OCI-LY1 (cell line): ENCODE results near the gene CAPN11.

Experiments
- CTCF ChIP-seq: fragments of 200-600 bp; sonication (generic), shearing (Covaris generic); IDR thresholded peaks from 2 replicates; pipeline ENCODE4 v1.5.1; 2017; ENCODE audit warnings: mild to moderate bottlenecking, antibody characterized with exemption, low read length, moderate library complexity, mixed read lengths
- EZH2 ChIP-seq: fragments of 200-600 bp; sonication (generic), shearing (Covaris generic); IDR thresholded peaks from 2 replicates; pipeline ENCODE4 v1.8.0; 2017; ENCODE audit warnings: borderline replicate concordance, mixed run types, mild to moderate bottlenecking, antibody characterized with exemption, low read length, moderate library complexity, mixed read lengths

- no peak for TF ChIP-seq CTCF
- TF ChIP-seq EZH2 = no peak
Measured at GRCh38 chr6:44226368-44227147, 67.9 kb downstream of the CAPN11 start.
